Raji (cell line): ENCODE data around the gene GALNT17.

Experiments used
- POLR2A ChIP-seq: IDR thresholded peaks from 2 replicates; pipeline ENCODE4 v1.6.1; 2011; ENCODE audit warnings: low read depth, low read length, control low read depth; ENCODE audit not compliant: insufficient read depth

GALNT17 gene

DNA sequence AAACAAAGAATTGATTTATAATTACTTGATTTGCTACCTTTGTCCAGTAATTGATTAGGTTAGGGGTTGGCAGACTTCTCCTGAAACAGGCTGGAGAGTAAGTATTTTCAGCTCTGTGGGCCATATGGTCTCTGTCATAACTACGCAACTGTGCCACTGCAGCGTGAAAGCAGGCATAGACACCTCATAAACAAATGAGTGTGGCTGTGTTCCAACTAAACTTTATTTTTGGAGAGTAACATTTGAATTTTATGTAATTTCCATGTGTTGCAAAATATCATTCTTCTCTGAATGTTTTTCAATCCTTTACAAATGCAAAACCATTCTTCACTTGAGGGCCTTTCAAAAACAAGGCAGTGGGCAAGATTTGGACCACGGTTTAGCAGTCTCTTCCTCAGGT, 76.9 kb downstream of the GALNT17 start:
- no peak for TF ChIP-seq POLR2A

- no peak for TF ChIP-seq POLR2A
These were observed 78.3 kb downstream of the GALNT17 start for GRCh38 chr7:71210220-71210619.

DNA sequence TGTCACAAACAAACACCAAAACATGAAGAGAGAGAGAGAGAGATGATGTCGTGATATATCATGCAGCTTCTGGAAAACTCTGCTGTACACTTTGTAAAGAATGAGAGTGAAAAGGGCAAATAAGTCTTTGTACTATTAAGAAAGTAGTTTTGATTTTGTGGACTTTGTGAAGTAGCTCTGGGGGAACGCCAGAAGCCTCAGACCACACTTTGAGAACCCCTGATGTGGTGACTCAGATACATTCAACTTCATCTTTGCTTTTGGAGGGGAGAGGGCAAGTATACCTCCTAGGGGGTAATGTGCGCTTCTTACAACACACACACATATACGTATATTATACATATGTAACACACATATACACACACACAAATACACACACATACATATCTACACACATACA, 84.3 kb downstream of the GALNT17 start:
- no peak for TF ChIP-seq POLR2A

GRCh38 chr7:71220210-71220695, 88.3 kb downstream of the GALNT17 start:
- TF ChIP-seq POLR2A = no peak

DNA sequence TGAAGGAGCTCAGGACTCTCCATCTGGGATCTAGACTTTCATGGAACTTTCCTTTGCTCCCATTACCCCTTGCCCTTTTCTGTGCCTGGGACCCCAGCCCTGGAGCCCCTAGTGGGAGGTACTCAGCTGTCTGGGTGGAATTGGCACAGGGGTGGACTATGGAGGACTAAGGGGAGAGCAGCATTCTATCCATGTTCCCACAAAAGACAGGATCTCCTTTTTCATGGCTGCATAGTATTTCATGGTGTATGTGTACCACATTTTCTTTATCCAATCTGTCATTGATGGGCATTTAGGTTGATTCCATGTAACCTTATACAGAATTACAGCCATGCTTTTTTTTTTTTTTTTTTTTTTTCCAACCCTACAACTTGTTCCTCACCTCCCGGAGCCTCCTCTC, 89.1 kb downstream of the GALNT17 start:
- TF ChIP-seq POLR2A = no peak

DNA sequence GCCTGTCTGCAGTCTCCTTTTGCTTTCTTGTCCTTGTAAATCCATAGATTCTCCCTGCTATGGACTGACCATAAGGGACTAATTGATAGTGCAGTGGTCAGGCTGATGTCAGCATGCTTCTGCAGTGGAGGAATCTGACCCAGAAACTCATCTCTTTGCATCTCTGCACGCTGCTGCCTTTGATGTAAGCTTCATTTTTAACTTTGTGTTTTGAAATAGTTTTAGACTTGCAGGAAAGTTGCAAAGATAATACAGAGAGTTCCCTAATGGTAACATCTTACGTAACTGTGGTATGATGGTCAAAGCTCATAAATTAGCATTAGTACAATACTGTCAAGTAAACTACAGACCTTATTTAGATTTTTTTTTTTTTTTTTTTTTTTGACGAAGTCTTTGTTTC, 89.6 kb downstream of the GALNT17 start:
- TF ChIP-seq POLR2A = no peak

GRCh38 chr7:71227126-71227525, 95.2 kb downstream of the GALNT17 start:
- TF ChIP-seq POLR2A = no peak

DNA sequence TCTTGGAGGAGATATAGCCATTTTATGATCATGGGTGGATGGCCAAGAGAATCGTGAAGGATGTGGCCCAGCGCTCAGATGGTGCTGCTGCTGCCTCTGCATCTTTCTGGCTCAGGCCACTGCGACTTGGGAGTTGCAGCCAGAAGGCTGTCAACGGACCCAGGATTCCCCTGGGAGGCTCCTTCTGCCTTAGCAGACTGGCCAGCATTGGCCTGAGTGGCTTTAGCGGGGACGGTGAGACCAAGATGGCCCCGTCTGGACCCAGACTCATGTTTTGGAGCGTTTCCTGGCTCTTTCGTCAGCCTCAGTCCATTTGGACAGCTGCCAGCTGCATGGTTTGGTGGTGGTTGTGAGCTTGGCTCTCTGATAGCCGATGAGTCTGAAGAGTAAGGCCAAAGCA, 97.2 kb downstream of the GALNT17 start:
- no peak for TF ChIP-seq POLR2A

GRCh38 chr7:71229699-71230098, 97.8 kb downstream of the GALNT17 start:
- TF ChIP-seq POLR2A = no peak

GRCh38 chr7:71235253-71235652, 103.3 kb downstream of the GALNT17 start:
- no peak for TF ChIP-seq POLR2A

DNA sequence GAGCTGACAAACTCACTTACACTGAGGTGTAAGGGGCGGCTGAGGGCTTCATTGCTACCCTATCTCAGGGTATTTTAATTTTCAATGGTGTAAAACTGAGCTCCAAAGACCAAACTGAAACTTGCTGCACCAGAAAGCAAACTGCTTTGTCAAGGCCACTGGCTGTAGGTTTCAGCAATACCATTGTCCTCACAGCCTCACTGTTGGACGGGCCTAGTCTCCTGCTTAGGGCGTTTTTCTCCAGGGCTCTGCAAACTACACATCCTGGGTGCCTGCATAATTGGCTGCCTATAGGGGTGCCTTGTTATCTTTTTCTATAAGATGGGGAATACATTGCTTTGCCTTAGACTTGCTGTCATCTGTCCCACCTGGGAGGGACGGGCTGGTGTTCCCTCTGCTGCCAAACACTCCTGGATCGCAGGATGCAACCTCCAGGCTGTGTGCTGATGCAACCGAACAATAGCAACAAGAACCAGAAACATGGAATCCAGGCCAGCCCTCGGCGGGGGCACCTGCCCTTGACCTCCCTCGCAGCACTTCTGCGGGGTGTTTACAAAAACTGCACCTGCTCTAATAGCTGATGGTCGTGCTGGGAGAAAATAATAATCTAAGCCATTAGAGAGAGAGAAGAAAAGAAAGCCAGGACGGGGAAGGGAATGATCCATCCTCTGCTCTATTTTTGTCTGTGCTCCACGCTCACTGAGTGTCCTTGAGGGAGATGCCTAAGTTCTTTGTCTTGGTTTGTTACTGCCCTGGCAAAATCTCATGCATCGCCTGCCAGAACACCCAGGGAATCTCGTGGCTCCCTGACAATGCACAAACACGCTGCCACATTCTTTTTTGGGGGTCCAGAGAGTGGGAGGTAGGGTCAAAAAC, 104.5 kb downstream of the GALNT17 start:
- TF ChIP-seq POLR2A = no peak

- TF ChIP-seq POLR2A = no peak
These were observed 106.0 kb downstream of the GALNT17 start for GRCh38 chr7:71237945-71238344.

DNA sequence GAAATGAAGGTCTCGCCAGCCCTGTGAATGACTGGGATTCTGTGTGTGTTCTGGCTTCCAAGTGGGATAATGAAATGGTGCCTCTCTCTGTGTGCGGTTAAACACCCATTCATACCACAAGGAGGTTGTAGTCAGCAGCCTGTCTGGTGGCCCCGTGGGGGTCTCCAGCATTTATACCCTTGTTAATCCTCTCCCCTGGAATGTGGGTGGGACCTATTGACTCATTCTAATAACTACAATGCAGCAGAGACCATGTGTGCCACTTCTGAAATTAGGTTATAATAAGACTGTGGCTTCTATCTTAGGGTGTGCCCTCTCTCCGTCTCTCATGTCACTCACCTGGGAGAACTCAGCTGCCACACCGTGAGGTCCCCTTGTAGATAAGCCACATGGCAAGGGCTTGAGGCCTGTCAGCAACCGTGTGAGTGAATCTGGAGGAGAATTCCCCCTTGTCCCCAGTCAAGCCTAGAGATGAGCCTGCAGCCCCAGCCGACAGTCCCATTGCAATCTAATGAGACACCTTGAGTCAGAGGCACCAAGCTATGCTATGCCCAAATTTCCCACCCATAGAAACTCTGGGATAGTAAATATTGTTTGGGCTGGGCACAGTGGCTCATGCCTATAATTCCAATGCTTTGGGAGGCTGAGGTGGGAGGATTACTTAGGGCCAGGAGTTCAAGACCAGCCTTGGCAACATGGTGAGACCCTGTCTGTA, 106.8 kb downstream of the GALNT17 start:
- TF ChIP-seq POLR2A = no peak

DNA sequence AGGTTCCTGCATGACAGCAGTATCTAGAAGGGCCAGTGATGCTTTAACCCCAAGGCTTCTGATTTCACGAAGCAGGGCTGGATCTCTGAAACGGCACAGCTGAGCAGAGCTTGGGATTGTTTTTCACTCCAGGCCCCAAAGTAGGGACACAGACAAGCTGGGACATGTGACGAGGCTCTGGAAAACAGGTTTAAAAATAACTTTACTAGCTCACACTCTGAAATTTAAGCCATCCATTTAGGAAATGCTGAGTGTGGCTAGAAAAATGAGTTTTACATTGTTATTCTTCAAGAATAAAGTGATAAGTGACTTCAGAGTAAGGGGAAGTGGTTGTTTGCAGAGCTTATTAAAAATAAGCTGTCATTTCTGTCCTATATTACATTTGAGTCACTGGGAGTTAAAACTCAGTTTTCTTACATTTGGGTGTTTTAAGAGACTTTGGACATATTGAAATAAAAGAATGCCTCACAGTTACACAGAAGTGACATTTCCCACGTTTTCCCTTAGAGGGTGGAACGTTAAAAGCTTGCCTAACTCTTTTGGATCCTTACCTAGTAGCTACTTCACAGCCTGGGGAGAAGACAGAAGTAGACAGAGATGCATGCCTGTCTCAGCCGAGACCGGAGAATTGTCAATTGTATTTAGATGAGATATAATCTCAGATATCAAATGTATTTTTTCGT, 107.8 kb downstream of the GALNT17 start:
- no peak for TF ChIP-seq POLR2A

DNA sequence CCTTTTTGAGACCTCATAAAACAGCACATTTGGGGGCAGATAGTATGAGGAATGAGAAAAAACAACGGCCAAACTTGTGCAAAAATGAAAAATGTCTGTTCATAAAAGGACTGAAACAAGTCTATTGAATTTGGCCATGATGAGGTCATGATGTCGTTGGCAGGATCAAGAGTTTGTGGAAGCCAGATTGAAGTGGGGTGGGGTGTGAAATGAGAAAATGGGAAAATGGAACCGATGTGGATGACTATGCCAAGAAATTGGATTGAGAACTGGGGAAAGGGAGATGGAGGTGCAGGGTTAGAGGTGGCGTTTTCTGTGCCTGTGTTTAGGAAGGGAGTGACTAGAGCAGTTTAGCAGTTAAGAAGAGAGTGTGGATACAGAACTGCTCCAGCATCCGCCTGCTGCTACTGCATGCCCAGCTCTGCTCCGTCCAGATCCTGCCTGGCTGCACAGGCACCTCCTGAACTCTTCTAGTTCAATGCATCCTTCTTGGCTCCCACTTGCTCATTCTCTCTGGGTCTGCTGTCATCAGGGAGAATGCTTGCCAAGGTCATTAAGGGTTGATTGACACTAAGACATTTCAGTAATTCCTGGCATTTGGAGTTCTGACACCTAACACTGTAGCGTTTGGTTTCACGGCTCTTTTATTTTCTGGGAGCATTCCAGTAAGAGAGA, 111.9 kb downstream of the GALNT17 start:
- TF ChIP-seq POLR2A = no peak

GRCh38 chr7:71245038-71245437, 113.1 kb downstream of the GALNT17 start:
- TF ChIP-seq POLR2A = no peak

DNA sequence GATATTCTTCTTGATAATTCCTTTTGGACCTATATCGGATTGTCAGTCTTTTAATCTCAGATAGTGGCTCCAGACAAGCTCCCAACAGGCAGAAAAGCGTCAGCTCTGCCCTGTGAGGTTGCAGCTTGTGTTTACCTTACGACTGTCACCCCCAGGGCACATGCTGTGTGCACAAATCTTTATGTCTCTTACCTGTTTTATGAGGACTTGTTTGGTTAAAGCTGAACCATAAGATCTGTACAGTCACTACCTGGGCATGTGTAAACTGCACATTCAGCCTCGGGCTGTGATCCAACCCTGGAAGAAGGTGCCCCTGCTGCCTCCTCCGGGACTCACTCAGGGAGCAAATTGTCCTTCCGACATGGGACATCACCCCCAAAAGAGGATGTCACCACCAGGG, 119.8 kb downstream of the GALNT17 start:
- TF ChIP-seq POLR2A = no peak
